Measurements from ENCODE around the gene SAMD1. TPM values are rescaled to one million over a fixed set of nuclear protein-coding genes. Genes with fewer than 3 reads are reported as not detected.

Gene SAMD1
- total and polyA plus RNA-seq, 2 of the 8 experiments (the other 6 are each of a cell fraction or from before 2014, with no cell fraction given) = 40.0 to 100 TPM

DNA sequence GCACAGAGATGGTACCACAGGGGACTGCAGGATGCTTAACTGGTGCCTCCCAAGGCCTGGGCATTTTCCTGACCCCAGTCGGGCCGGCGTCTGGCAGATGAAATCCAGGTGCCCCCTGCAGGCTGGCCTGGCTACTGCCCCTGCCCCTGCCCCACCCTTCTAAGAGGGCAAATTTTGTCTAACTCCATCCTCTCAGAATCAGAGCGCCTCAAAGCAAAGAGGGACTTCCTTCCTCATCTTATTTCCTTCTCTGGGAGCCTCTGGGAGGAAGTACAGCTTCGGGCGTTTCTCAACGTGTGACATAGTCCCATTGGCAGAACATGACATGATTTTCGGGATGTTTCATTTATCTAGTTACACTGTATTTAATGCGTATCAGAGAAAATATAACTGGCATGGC lies 24.3 kb upstream of the SAMD1 start (continued):
- TF ChIP-seq, protein P1, sequence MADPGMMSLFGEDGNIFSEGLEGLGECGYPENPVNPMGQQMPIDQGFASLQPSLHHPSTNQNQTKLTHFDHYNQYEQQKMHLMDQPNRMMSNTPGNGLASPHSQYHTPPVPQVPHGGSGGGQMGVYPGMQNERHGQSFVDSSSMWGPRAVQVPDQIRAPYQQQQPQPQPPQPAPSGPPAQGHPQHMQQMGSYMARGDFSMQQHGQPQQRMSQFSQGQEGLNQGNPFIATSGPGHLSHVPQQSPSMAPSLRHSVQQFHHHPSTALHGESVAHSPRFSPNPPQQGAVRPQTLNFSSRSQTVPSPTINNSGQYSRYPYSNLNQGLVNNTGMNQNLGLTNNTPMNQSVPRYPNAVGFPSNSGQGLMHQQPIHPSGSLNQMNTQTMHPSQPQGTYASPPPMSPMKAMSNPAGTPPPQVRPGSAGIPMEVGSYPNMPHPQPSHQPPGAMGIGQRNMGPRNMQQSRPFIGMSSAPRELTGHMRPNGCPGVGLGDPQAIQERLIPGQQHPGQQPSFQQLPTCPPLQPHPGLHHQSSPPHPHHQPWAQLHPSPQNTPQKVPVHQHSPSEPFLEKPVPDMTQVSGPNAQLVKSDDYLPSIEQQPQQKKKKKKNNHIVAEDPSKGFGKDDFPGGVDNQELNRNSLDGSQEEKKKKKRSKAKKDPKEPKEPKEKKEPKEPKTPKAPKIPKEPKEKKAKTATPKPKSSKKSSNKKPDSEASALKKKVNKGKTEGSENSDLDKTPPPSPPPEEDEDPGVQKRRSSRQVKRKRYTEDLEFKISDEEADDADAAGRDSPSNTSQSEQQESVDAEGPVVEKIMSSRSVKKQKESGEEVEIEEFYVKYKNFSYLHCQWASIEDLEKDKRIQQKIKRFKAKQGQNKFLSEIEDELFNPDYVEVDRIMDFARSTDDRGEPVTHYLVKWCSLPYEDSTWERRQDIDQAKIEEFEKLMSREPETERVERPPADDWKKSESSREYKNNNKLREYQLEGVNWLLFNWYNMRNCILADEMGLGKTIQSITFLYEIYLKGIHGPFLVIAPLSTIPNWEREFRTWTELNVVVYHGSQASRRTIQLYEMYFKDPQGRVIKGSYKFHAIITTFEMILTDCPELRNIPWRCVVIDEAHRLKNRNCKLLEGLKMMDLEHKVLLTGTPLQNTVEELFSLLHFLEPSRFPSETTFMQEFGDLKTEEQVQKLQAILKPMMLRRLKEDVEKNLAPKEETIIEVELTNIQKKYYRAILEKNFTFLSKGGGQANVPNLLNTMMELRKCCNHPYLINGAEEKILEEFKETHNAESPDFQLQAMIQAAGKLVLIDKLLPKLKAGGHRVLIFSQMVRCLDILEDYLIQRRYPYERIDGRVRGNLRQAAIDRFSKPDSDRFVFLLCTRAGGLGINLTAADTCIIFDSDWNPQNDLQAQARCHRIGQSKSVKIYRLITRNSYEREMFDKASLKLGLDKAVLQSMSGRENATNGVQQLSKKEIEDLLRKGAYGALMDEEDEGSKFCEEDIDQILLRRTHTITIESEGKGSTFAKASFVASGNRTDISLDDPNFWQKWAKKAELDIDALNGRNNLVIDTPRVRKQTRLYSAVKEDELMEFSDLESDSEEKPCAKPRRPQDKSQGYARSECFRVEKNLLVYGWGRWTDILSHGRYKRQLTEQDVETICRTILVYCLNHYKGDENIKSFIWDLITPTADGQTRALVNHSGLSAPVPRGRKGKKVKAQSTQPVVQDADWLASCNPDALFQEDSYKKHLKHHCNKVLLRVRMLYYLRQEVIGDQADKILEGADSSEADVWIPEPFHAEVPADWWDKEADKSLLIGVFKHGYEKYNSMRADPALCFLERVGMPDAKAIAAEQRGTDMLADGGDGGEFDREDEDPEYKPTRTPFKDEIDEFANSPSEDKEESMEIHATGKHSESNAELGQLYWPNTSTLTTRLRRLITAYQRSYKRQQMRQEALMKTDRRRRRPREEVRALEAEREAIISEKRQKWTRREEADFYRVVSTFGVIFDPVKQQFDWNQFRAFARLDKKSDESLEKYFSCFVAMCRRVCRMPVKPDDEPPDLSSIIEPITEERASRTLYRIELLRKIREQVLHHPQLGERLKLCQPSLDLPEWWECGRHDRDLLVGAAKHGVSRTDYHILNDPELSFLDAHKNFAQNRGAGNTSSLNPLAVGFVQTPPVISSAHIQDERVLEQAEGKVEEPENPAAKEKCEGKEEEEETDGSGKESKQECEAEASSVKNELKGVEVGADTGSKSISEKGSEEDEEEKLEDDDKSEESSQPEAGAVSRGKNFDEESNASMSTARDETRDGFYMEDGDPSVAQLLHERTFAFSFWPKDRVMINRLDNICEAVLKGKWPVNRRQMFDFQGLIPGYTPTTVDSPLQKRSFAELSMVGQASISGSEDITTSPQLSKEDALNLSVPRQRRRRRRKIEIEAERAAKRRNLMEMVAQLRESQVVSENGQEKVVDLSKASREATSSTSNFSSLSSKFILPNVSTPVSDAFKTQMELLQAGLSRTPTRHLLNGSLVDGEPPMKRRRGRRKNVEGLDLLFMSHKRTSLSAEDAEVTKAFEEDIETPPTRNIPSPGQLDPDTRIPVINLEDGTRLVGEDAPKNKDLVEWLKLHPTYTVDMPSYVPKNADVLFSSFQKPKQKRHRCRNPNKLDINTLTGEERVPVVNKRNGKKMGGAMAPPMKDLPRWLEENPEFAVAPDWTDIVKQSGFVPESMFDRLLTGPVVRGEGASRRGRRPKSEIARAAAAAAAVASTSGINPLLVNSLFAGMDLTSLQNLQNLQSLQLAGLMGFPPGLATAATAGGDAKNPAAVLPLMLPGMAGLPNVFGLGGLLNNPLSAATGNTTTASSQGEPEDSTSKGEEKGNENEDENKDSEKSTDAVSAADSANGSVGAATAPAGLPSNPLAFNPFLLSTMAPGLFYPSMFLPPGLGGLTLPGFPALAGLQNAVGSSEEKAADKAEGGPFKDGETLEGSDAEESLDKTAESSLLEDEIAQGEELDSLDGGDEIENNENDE (IDR thresholded peaks at IDR 0.05; ENCODE audit: insufficient replicate concordance, low read length) = no peak
- peak; percentile 61 to 71 (median 71) for TF ChIP-seq CTCF (IDR thresholded peaks at IDR 0.05; ENCODE audit: control extremely low read depth in 1 of 3, insufficient read depth in 1 of 3, low read depth in 1 of 3, low read length in 3 of 3)
